PC-3 (cell line): ENCODE measurements around the gene LTBP1. TPM values are rescaled to one million over a fixed set of nuclear protein-coding genes. Genes with fewer than 3 reads are reported as not detected.
A peak's percentile ranks its signal among the peaks of the same experiment; 100 is the strongest.

Experiments used
- ATAC-seq: fragments of 200-7000 bp; cut with Tn5 transposase; 2 replicates; pipeline ENCODE4 v1.9.1; 2020; ENCODE audit warnings: mild to moderate bottlenecking, moderate library complexity
- BruUV-seq: library from RNA; stranded (reverse); fragments of 400-500 nt; replicated peaks from 2 replicates; lab custom pipeline; 2021; lab: Mats Ljungman, UMichigan
- CTCF ChIA-PET: fragments of 300-600 bp; sonication (Branson Sonifier 250); formaldehyde crosslinking; loops from one replicate; lab custom pipeline; 2022; ENCODE audit warnings: antibody characterized with exemption; lab: Charles Lee
- POLR2A ChIA-PET: fragments of 300-600 bp; sonication (Branson Sonifier 250); formaldehyde crosslinking; loops from one replicate; lab custom pipeline; 2022; ENCODE audit warnings: antibody characterized with exemption; ENCODE audit not compliant: unreplicated experiment; lab: Charles Lee
- DNase-seq: peaks from one replicate; pipeline ENCODE4 v3.0.0-alpha.2; 2015
- H2AFZ ChIP-seq: fragments of 300-600 bp; sonication (generic); 2 replicates; pipeline ENCODE4 v1.6.0; 2016; ENCODE audit warnings: antibody characterized with exemption, low read length
- H3F3A ChIP-seq: fragments of 300-600 bp; sonication (generic); one replicate; pipeline ENCODE4 v1.6.0; 2017; ENCODE audit warnings: antibody characterized with exemption, low read length, control low read depth, mild to moderate bottlenecking; ENCODE audit not compliant: unreplicated experiment
- H3K27ac ChIP-seq: fragments of 300-600 bp; sonication (generic); 2 replicates; pipeline ENCODE4 v1.5.1; 2016; ENCODE audit warnings: mild to moderate bottlenecking, low read length
- H3K27me3 ChIP-seq: fragments of 300-600 bp; sonication (generic); 2 replicates; pipeline ENCODE4 v1.6.1; 2016; ENCODE audit warnings: low read length, mixed read lengths
- H3K36me3 ChIP-seq: fragments of 300-600 bp; sonication (generic); 2 replicates; pipeline ENCODE4 v1.6.1; 2016; ENCODE audit warnings: low read depth, mixed run types, low read length, mixed read lengths
- H3K4me1 ChIP-seq: fragments of 300-600 bp; sonication (generic); 2 replicates; pipeline ENCODE4 v1.5.1; 2016; ENCODE audit warnings: low read length; ENCODE audit not compliant: insufficient read depth
- H3K4me2 ChIP-seq: fragments of 300-600 bp; sonication (generic); 2 replicates; pipeline ENCODE4 v1.6.0; 2016; ENCODE audit warnings: low read length
- H3K4me3 ChIP-seq: fragments of 300-600 bp; sonication (generic); 2 replicates; pipeline ENCODE4 v1.5.1; 2016; ENCODE audit warnings: mild to moderate bottlenecking, low read length, mixed read lengths
- H3K79me2 ChIP-seq: fragments of 300-600 bp; sonication (generic); 2 replicates; pipeline ENCODE4 v1.6.1; 2017; ENCODE audit warnings: low read length, mixed read lengths
- H3K9ac ChIP-seq: fragments of 300-600 bp; sonication (generic); 2 replicates; pipeline ENCODE4 v1.6.0; 2016; ENCODE audit warnings: mild to moderate bottlenecking, low read length
- H3K9me2 ChIP-seq: fragments of 300-600 bp; sonication (generic); replicated peaks from 2 replicates; pipeline ENCODE4 v1.6.1; 2016; ENCODE audit warnings: mixed run types, low read length, mixed read lengths
- H3K9me3 ChIP-seq: fragments of 300-600 bp; sonication (generic); 2 replicates; pipeline ENCODE4 v1.6.1; 2016; ENCODE audit warnings: low read length, mixed read lengths
- H4K20me1 ChIP-seq: fragments of 300-600 bp; sonication (generic); 2 replicates; pipeline ENCODE4 v1.6.1; 2016; ENCODE audit warnings: low read length, mixed read lengths
- EZH2 ChIP-seq: fragments of 300-600 bp; sonication (generic); IDR thresholded peaks from one replicate; pipeline ENCODE4 v1.6.1; 2017; ENCODE audit warnings: antibody characterized with exemption, mild to moderate bottlenecking, low read length; ENCODE audit not compliant: unreplicated experiment
- EZH2phosphoT487 ChIP-seq: fragments of 300-600 bp; sonication (generic); IDR thresholded peaks from 2 replicates; pipeline ENCODE4 v1.6.1; 2018; ENCODE audit warnings: mild to moderate bottlenecking, antibody characterized with exemption, low read length, borderline replicate concordance
- intact Hi-C: fragments of 100-400 bp; cut with micrococcal nuclease; formaldehyde crosslinking; loops from 2 replicates; pipeline ENCODE4 v1.9.0; 2023
- total RNA-seq: library from RNA; depleted of rRNA; stranded (reverse); fragments of >200 nt; gene quantifications from 2 replicates; pipeline ENCODE4 v1.2.3, GENCODE V29; 2014
- TF ChIP-seq, protein P1 (sequence below): fragments of 300-600 bp; sonication (generic); conservative IDR thresholded peaks from 2 replicates; pipeline ENCODE4 v1.5.1; 2017; ENCODE audit warnings: antibody characterized with exemption, low read depth, mild to moderate bottlenecking, low read length

LTBP1 gene
- total RNA-seq, 1 experiment from 2014 or later, result 45.9 TPM

DNA sequence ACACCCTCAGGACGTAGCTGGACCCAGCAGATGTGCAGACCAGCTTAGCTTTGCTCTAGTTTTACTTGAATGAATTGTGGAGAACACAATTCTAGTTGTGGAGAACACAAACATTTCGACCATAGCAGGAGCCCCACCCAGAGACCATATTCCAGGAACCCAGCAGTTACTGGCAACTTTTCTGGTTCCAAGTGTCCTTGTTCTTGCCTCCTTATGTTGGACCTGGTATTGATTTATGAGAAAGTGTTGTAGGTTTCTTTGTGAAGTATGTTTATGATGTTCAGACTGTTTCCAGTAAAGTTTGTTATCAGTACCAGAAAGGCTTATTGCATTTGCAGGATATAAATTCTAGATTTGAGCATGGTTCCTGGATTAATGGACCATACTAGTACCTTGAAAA lies 51.0 kb downstream of the LTBP1 start:
- no peaks in the 10 kb centered on the region for H3K9me3 ChIP-seq
- no peak overlapping the region for H3K4me2 ChIP-seq
- H3K27me3 ChIP-seq, result no peaks in the 10 kb centered on the region
- no peak overlapping the region for H3K27ac ChIP-seq
- ATAC-seq (no peak), DNase-seq (no peak)
- no peaks in the 10 kb centered on the region for H3K36me3 ChIP-seq
- H2AFZ ChIP-seq, result no peak overlapping the region
- no peak overlapping the region for H3K4me3 ChIP-seq
- no peaks in the 10 kb centered on the region for H3F3A ChIP-seq
- no peaks in the 10 kb centered on the region for H3K4me1 ChIP-seq
- TF ChIP-seq, protein P1, sequence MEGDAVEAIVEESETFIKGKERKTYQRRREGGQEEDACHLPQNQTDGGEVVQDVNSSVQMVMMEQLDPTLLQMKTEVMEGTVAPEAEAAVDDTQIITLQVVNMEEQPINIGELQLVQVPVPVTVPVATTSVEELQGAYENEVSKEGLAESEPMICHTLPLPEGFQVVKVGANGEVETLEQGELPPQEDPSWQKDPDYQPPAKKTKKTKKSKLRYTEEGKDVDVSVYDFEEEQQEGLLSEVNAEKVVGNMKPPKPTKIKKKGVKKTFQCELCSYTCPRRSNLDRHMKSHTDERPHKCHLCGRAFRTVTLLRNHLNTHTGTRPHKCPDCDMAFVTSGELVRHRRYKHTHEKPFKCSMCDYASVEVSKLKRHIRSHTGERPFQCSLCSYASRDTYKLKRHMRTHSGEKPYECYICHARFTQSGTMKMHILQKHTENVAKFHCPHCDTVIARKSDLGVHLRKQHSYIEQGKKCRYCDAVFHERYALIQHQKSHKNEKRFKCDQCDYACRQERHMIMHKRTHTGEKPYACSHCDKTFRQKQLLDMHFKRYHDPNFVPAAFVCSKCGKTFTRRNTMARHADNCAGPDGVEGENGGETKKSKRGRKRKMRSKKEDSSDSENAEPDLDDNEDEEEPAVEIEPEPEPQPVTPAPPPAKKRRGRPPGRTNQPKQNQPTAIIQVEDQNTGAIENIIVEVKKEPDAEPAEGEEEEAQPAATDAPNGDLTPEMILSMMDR, result no peak
- TF ChIP-seq EZH2phosphoT487 (no peak), EZH2 (no peak)
- ChIA-PET CTCF (no interaction called here), POLR2A (no interaction called here)
- no peaks in the 10 kb centered on the region for H3K9me2 ChIP-seq
- H4K20me1 ChIP-seq, result no peaks in the 10 kb centered on the region
- no peaks in the 10 kb centered on the region for H3K79me2 ChIP-seq
- H3K9ac ChIP-seq, result no peak overlapping the region
- intact Hi-C loops, result no loop called here
- no TSS peak for BruUV-seq

GRCh38 chr2:33000986-33001385 lies 54.2 kb downstream of the LTBP1 start:
- BruUV-seq, result no TSS peak
- no peak for ATAC-seq
- POLR2A ChIA-PET, result no interaction called here

DNA sequence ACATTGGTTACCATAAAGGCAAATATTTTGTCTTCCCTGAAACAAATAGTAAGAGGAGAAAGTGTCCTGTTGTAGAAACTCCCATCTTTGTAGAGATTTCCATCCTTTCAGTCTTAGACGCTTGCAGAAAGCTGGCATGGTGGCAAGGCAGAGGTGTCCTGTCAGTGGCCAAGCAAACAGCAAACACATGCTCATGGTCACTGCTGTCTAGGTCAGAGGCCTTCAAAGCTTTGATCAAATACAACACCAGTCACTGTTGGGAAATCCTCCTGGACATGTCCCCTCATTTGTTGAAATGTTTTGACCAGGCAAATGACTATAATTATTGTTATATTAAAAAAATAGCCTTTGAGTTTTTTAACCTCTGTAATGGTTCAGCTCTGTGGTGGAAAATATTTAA lies 55.1 kb downstream of the LTBP1 start:
- no peaks in the 10 kb centered on the region for H3K36me3 ChIP-seq
- BruUV-seq, result no TSS peak
- no peak overlapping the region for H2AFZ ChIP-seq
- H3K4me1 ChIP-seq, result peaks cover 12% of the 10 kb centered on the region
- no peak overlapping the region for H3K4me3 ChIP-seq
- DNase-seq (no peak), ATAC-seq (no peak)
- CTCF ChIA-PET, result no interaction called here
- TF ChIP-seq EZH2 (no peak), EZH2phosphoT487 (no peak)
- TF ChIP-seq, protein P1, result no peak
- H3K9me3 ChIP-seq, result no peaks in the 10 kb centered on the region
- H3K79me2 ChIP-seq, result no peaks in the 10 kb centered on the region
- no peak overlapping the region for H3K4me2 ChIP-seq
- no peaks in the 10 kb centered on the region for H3K9me2 ChIP-seq
- no peaks in the 10 kb centered on the region for H3F3A ChIP-seq
- intact Hi-C loops, result no loop called here
- H3K27ac ChIP-seq, result no peak overlapping the region
- POLR2A ChIA-PET, result no interaction called here
- no peaks in the 10 kb centered on the region for H4K20me1 ChIP-seq
- H3K27me3 ChIP-seq, result no peaks in the 10 kb centered on the region
- no peak overlapping the region for H3K9ac ChIP-seq

More at GRCh38 chr2:33000986-33001385, 54.2 kb downstream of the LTBP1 start:
- H2AFZ ChIP-seq, result no peak overlapping the region
- no peak for TF ChIP-seq EZH2phosphoT487
- TF ChIP-seq, protein P1, result no peak
- TF ChIP-seq EZH2, result no peak
- no peaks in the 10 kb centered on the region for H3K9me3 ChIP-seq
- H3K27ac ChIP-seq, result no peak overlapping the region
- H4K20me1 ChIP-seq, result no peaks in the 10 kb centered on the region
- intact Hi-C loops, result no loop called here
- CTCF ChIA-PET, result no interaction called here
- H3K4me2 ChIP-seq, result no peak overlapping the region
- no peaks in the 10 kb centered on the region for H3F3A ChIP-seq
- no peaks in the 10 kb centered on the region for H3K9me2 ChIP-seq
- H3K9ac ChIP-seq, result no peak overlapping the region
- H3K36me3 ChIP-seq, result no peaks in the 10 kb centered on the region
- no peak overlapping the region for H3K4me3 ChIP-seq
- H3K79me2 ChIP-seq, result no peaks in the 10 kb centered on the region
- H3K27me3 ChIP-seq, result no peaks in the 10 kb centered on the region
- DNase-seq, result peak; percentile 6
- H3K4me1 ChIP-seq, result peaks cover 3% of the 10 kb centered on the region; the same call in 1 of the 2 replicates
